GM12891 (cell line): ENCODE results near the gene ADORA2B.

Experiments used
- PAX5 ChIP-seq: IDR thresholded peaks from 2 replicates; pipeline ENCODE4 v1.6.1; 2011; ENCODE audit warnings: low read length, moderate library complexity, mild to moderate bottlenecking; ENCODE audit not compliant: insufficient read depth, severe bottlenecking
- POLR2A ChIP-seq: IDR thresholded peaks from 2 replicates; pipeline ENCODE4 v1.6.1; 2011; ENCODE audit warnings: low read depth, low read length, control low read depth
- POLR2AphosphoS5 ChIP-seq: IDR thresholded peaks from 2 replicates; pipeline ENCODE4 v1.6.1; 2011; ENCODE audit warnings: low read depth, low read length, control low read depth
- POU2F2 ChIP-seq: IDR thresholded peaks from 2 replicates; pipeline ENCODE4 v1.6.1; 2011; ENCODE audit warnings: low read depth, mild to moderate bottlenecking, control low read depth, low read length, moderate library complexity
- TAF1 ChIP-seq: IDR thresholded peaks from 2 replicates; pipeline ENCODE4 v1.6.1; 2011; ENCODE audit warnings: low read depth, low read length, control low read depth

GRCh38 chr17:15896834-15897233, 48.1 kb upstream of the ADORA2B start:
- TF ChIP-seq TAF1, result no peak
- TF ChIP-seq POLR2A, result no peak
- TF ChIP-seq POLR2AphosphoS5, result no peak
- TF ChIP-seq PAX5, result no peak
- TF ChIP-seq POU2F2, result no peak
